GM12878 (cell line): Measurements from ENCODE around the gene MEX3C. TPM values are rescaled to one million over a fixed set of nuclear protein-coding genes. Genes with fewer than 3 reads are reported as not detected.

Experiments used
- ATAC-seq: fragments of 200-7000 bp; cut with Tn5 transposase; 3 replicates; pipeline ENCODE4 v1.9.1; 2020; ENCODE audit warnings: mild to moderate bottlenecking, moderate library complexity
- BruUV-seq: library from RNA; stranded (reverse); fragments of 400-500 nt; replicated peaks from 2 replicates; lab custom pipeline; 2021; lab: Mats Ljungman, UMichigan
- CTCF ChIA-PET: fragments of 300-600 bp; sonication (Branson Sonifier 250); formaldehyde crosslinking; extraction: SDS; loops from one replicate; lab custom pipeline; 2021; ENCODE audit warnings: inconsistent platforms; lab: Yijun Ruan, JAX
- POLR2A ChIA-PET: fragments of 350-600 bp; formaldehyde crosslinking; extraction: SDS; loops from one replicate; lab custom pipeline; 2021; ENCODE audit warnings: inconsistent platforms; lab: Charles Lee
- RAD21 ChIA-PET: fragments of 300-600 bp; sonication (Branson Sonifier 250); formaldehyde crosslinking; loops from one replicate; lab custom pipeline; 2023; ENCODE audit warnings: antibody characterized with exemption; ENCODE audit not compliant: unreplicated experiment; lab: Charles Lee
- SMC1A ChIA-PET: fragments of 300-600 bp; sonication (Branson Sonifier 250); formaldehyde crosslinking; loops from one replicate; lab custom pipeline; 2023; ENCODE audit not compliant: unreplicated experiment, uncharacterized antibody; lab: Charles Lee
- DNase-seq: peaks from one replicate; pipeline ENCODE4 v3.0.0-alpha.2; 2011; ENCODE audit warnings: low read depth, low spot score
- FAIRE-seq: peaks from 3 replicates; lab custom pipeline; 2011; peaks lifted over from hg19 to GRCh38; lab: Jason Lieb, UNC
- H2AFZ ChIP-seq: 2 replicates; pipeline ENCODE4 v1.6.0; 2011; ENCODE audit warnings: low read depth, low read length, control low read depth; ENCODE audit not compliant: control insufficient read depth
- H3K27ac ChIP-seq: 2 replicates; pipeline ENCODE4 v1.5.1; 2011; ENCODE audit warnings: control low read depth; ENCODE audit not compliant: control insufficient read depth, insufficient read depth
- H3K27me3 ChIP-seq, 2 experiments: replicated peaks in 1 of 2; 2 replicates each; pipeline versions ENCODE4 v1.6.0 to v1.6.1; 2011; ENCODE audit warnings: low read length in 1 of 2; ENCODE audit not compliant: control insufficient read depth in 2 of 2, insufficient read depth in 2 of 2
- H3K36me3 ChIP-seq, 2 experiments: 2 replicates each; pipeline ENCODE4 v1.5.1; 2011; ENCODE audit warnings: low read length in 1 of 2; ENCODE audit not compliant: control insufficient read depth in 2 of 2, insufficient read depth in 2 of 2
- H3K4me1 ChIP-seq: 2 replicates; pipeline ENCODE4 v1.6.1; 2011; ENCODE audit warnings: mild to moderate bottlenecking, low read length, moderate library complexity, mixed read lengths; ENCODE audit not compliant: control insufficient read depth, insufficient read depth
- H3K4me2 ChIP-seq: 2 replicates; pipeline ENCODE4 v1.6.0; 2011; ENCODE audit warnings: control low read depth; ENCODE audit not compliant: control insufficient read depth, insufficient read depth
- H3K4me3 ChIP-seq: fragments of 200-600 bp; sonication (generic); 2 replicates; pipeline ENCODE4 v1.5.1; 2016
- H3K79me2 ChIP-seq: 2 replicates; pipeline ENCODE4 v1.6.0; 2011; ENCODE audit warnings: low read length; ENCODE audit not compliant: control insufficient read depth, insufficient read depth
- H3K9ac ChIP-seq: 2 replicates; pipeline ENCODE4 v1.8.0; 2011; ENCODE audit warnings: low read length, control low read depth, mixed read lengths; ENCODE audit not compliant: control insufficient read depth, insufficient read depth
- H3K9me3 ChIP-seq: replicated peaks from 3 replicates; pipeline ENCODE4 v1.5.1; 2011; ENCODE audit warnings: mild to moderate bottlenecking, low read length; ENCODE audit not compliant: control insufficient read depth, insufficient read depth
- H4K20me1 ChIP-seq: 2 replicates; pipeline ENCODE4 v1.6.0; 2011; ENCODE audit not compliant: control insufficient read depth, insufficient read depth
- BACH1 ChIP-seq: fragments of 450-650 bp; IDR thresholded peaks from 2 replicates; pipeline ENCODE4 v1.6.1; 2017; ENCODE audit warnings: mild to moderate bottlenecking, borderline replicate concordance
- CBX3 ChIP-seq: fragments of 200-600 bp; sonication (generic); IDR thresholded peaks from 2 replicates; pipeline ENCODE4 v1.6.1; 2016; ENCODE audit warnings: low read depth, borderline replicate concordance
- CHD1 ChIP-seq: IDR thresholded peaks from 2 replicates; pipeline ENCODE4 v1.6.1; 2012; ENCODE audit warnings: low read depth, low read length, improper control_type of control experiment
- CHD4 ChIP-seq: fragments of 200-600 bp; sonication (generic); IDR thresholded peaks from 2 replicates; pipeline ENCODE4 v1.6.1; 2016; ENCODE audit warnings: mild to moderate bottlenecking
- CREM ChIP-seq: IDR thresholded peaks from 2 replicates; pipeline ENCODE4 v1.6.1; 2014; ENCODE audit warnings: antibody characterized with exemption, low read depth
- E2F4 ChIP-seq: IDR thresholded peaks from 2 replicates; pipeline ENCODE4 v1.6.1; 2012; ENCODE audit warnings: low read depth, low read length, improper control_type of control experiment
- ETV6 ChIP-seq, 2 experiments: fragments of 450-650 bp in 1 of 2; IDR thresholded peaks in 1 of 2; conservative IDR thresholded peaks in 1 of 2; 2 replicates each; pipeline ENCODE4 v1.6.1; 2014; ENCODE audit warnings: antibody characterized with exemption in 1 of 2, borderline replicate concordance in 1 of 2, low read depth in 1 of 2, mild to moderate bottlenecking in 1 of 2, moderate library complexity in 1 of 2
- GATAD2B ChIP-seq: fragments of 450-650 bp; conservative IDR thresholded peaks from 2 replicates; pipeline ENCODE4 v1.6.1; 2017; ENCODE audit warnings: low read depth, mild to moderate bottlenecking, moderate library complexity
- KDM1A ChIP-seq: fragments of 200-600 bp; sonication (generic); IDR thresholded peaks from 2 replicates; pipeline ENCODE4 v1.6.1; 2016; ENCODE audit warnings: borderline replicate concordance
- MEF2B ChIP-seq: fragments of 450-650 bp; IDR thresholded peaks from 2 replicates; pipeline ENCODE4 v1.6.1; 2018; ENCODE audit warnings: mild to moderate bottlenecking, moderate library complexity; ENCODE audit not compliant: partially characterized antibody, poor library complexity, severe bottlenecking
- MLLT1 ChIP-seq: fragments of 450-650 bp; IDR thresholded peaks from 2 replicates; pipeline ENCODE4 v1.6.1; 2016; ENCODE audit warnings: mild to moderate bottlenecking
- MTA2 ChIP-seq: fragments of 450-650 bp; IDR thresholded peaks from 2 replicates; pipeline ENCODE4 v1.6.1; 2016; ENCODE audit warnings: low read depth, mild to moderate bottlenecking, moderate library complexity
- NR2F1 ChIP-seq: fragments of 450-650 bp; conservative IDR thresholded peaks from 2 replicates; pipeline ENCODE4 v1.6.1; 2017; ENCODE audit warnings: mild to moderate bottlenecking
- SMAD5 ChIP-seq: IDR thresholded peaks from 2 replicates; pipeline ENCODE4 v1.6.1; 2016; ENCODE audit warnings: antibody characterized with exemption, low read depth
- SMARCA5 ChIP-seq: fragments of 450-650 bp; IDR thresholded peaks from 2 replicates; pipeline ENCODE4 v1.6.1; 2017; ENCODE audit warnings: mild to moderate bottlenecking
- SREBF2 ChIP-seq: IDR thresholded peaks from 2 replicates; pipeline ENCODE4 v1.6.1; 2012; ENCODE audit warnings: mild to moderate bottlenecking, low read length
- YY1 ChIP-seq: IDR thresholded peaks from 2 replicates; pipeline ENCODE4 v1.6.1; 2011; ENCODE audit warnings: low read depth, mild to moderate bottlenecking, low read length
- WGBS: methylation state at CpG from one replicate; pipeline ENCODE4 v1.1.6; 2016; ENCODE audit warnings: low lambda C conversion rate; ENCODE audit not compliant: insufficient replicate concordance, insufficient coverage; ENCODE audit errors: missing lambda C conversion rate; 5-methylcytosine and 5-hydroxymethylcytosine counted together
- in situ Hi-C: fragments of 300-500 bp; cut with MboI; formaldehyde crosslinking; loops from 9 replicates; pipeline ENCODE4 v1.14.3; 2018; ENCODE audit warnings: mixed read lengths
- intact Hi-C: fragments of 100-400 bp; cut with micrococcal nuclease; formaldehyde crosslinking; loops from one replicate; pipeline ENCODE4 v1.14.2; 2022; ENCODE audit not compliant: unreplicated experiment
- polyA plus RNA-seq, 11 experiments: library from polyadenylated mRNA; depleted of rRNA in 4 of 11; unstranded in 6 of 11; stranded (reverse) in 5 of 11; fragments of >200 nt; fragmentation: Nextera tagmentation in 4 of 11; fragmentation: Illumina TruSeq in 1 of 11; extraction: Ambion mirVana in 4 of 11; extraction: Trizol in 1 of 11; gene quantifications; 1 replicate in 1 of 11; 2 replicates in 10 of 11; pipeline versions ENCODE4 v1.2.1 to v1.2.3, GENCODE V29; 2011 to 2016; ENCODE audit warnings: inconsistent platforms in 2 of 11, missing spikeins in 2 of 11, low read depth in 1 of 11
- total RNA-seq, 4 experiments: library from RNA; depleted of rRNA in 3 of 4; stranded (reverse); fragments of >200 nt in 3 of 4; fragmentation: Illumina TruSeq in 1 of 4; extraction: Trizol in 1 of 4; gene quantifications; 2 replicates each; pipeline versions ENCODE4 v1.2.1 to v1.2.3, GENCODE V29; 2013 to 2021

Gene MEX3C
- total and polyA plus RNA-seq, 10 of the 15 experiments (the other 5 are each of a cell fraction or from before 2014, with no cell fraction given), result 6.7 to 48.8 (median 21.3) TPM

GRCh38 chr18:51160646-51161045, 36.8 kb downstream of the MEX3C start:
- ChIA-PET POLR2A (interaction anchor here (0.6 kb wide), 1 partner anchor 86 kb away, joined by 4 read pairs; no protein-coding TSS in a partner anchor), SMC1A (interaction anchor here (1.4 to 2.5 kb wide), 2 partner anchors 14 to 27 kb away, joined by 3 to 6 read pairs; no protein-coding TSS in a partner anchor), CTCF (no interaction called here), RAD21 (interaction anchor here (0.6 to 0.8 kb wide), 2 partner anchors 31 to 113 kb away, joined by 3 to 5 read pairs; no protein-coding TSS in a partner anchor)
- no peak overlapping the region for H3K4me2 ChIP-seq
- TF ChIP-seq CREM, result no peak
- TF ChIP-seq CHD1, result no peak
- TF ChIP-seq BACH1, result no peak
- no peak for TF ChIP-seq MTA2
- H3K9me3 ChIP-seq, result no peaks in the 10 kb centered on the region
- no peak for FAIRE-seq
- no peaks in the 10 kb centered on the region for H3K36me3 ChIP-seq
- ATAC-seq, result no peak
- no peaks in the 10 kb centered on the region for H4K20me1 ChIP-seq
- no TSS peak for BruUV-seq
- no peak overlapping the region for H3K27ac ChIP-seq
- H3K9ac ChIP-seq, result no peak overlapping the region
- in situ Hi-C loops (no loop called here), intact Hi-C loops (no loop called here)
- H3K4me3 ChIP-seq, result no peak overlapping the region
- no peak for DNase-seq
- WGBS, result 86% methylated on average over 5 of the region's 5 CpGs
- H2AFZ ChIP-seq, result no peak overlapping the region
- H3K79me2 ChIP-seq, result no peaks in the 10 kb centered on the region
- H3K27me3 ChIP-seq, result no peaks in the 10 kb centered on the region
- H3K4me1 ChIP-seq, result no peaks in the 10 kb centered on the region

GRCh38 chr18:51157215-51157614, 40.3 kb downstream of the MEX3C start:
- ChIA-PET POLR2A (interaction anchor here (0.6 to 1.2 kb wide), 4 partner anchors 9 to 77 kb away, joined by 3 to 4 read pairs (median 3); no protein-coding TSS in a partner anchor), SMC1A (no interaction called here), RAD21 (no interaction called here), CTCF (interaction anchor here (0.9 kb wide), 1 partner anchor 13 kb away, joined by 3 read pairs; no protein-coding TSS in a partner anchor)
- in situ Hi-C loops, result loop anchor here (10.0 kb wide), 1 partner anchor 578 kb away; no protein-coding TSS in a partner anchor
- ATAC-seq (no peak), DNase-seq (no peak), FAIRE-seq (no peak)
- H3K9me3 ChIP-seq, result no peaks in the 10 kb centered on the region
- no peaks in the 10 kb centered on the region for H3K79me2 ChIP-seq
- no peaks in the 10 kb centered on the region for H3K27me3 ChIP-seq
- WGBS, result 97% methylated on average over 2 of the region's 2 CpGs
- no TSS peak for BruUV-seq
- H3K4me2 ChIP-seq, result no peak overlapping the region
- intact Hi-C loops, result no loop called here
- peaks cover 23% of the 10 kb centered on the region for H3K4me1 ChIP-seq
- H2AFZ ChIP-seq, result no peak overlapping the region
- no peaks in the 10 kb centered on the region for H4K20me1 ChIP-seq
- H3K9ac ChIP-seq, result no peak overlapping the region
- no peaks in the 10 kb centered on the region for H3K36me3 ChIP-seq
- no peak overlapping the region for H3K27ac ChIP-seq
- H3K4me3 ChIP-seq, result no peak overlapping the region
- no peak for TF ChIP-seq SMARCA5
- no peak for TF ChIP-seq GATAD2B
- TF ChIP-seq MLLT1, result no peak
- no peak for TF ChIP-seq SREBF2
- no peak for TF ChIP-seq NR2F1
- no peak for TF ChIP-seq CBX3
- no peak for TF ChIP-seq SMAD5
- TF ChIP-seq E2F4, result no peak
- no peak for TF ChIP-seq CHD4
- TF ChIP-seq MEF2B, result no peak
- no peak for TF ChIP-seq ETV6 (conservative IDR thresholded peaks at IDR 0.05 in 1 of 2, IDR thresholded peaks at IDR 0.05 in 1 of 2; ENCODE audit: borderline replicate concordance in 1 of 2, low read depth in 1 of 2)
- no peak for TF ChIP-seq BACH1
- TF ChIP-seq CREM, result no peak
- no peak for TF ChIP-seq YY1
- no peak for TF ChIP-seq KDM1A
